HCT116 (cell line): ENCODE results near the gene CPS1. TPM values are rescaled to one million over a fixed set of nuclear protein-coding genes. Genes with fewer than 3 reads are reported as not detected.

ENCODE experiments used
- ATAC-seq: fragments of 200-7000 bp; cut with Tn5 transposase; 2 replicates; pipeline ENCODE4 v1.9.1; 2020; ENCODE audit warnings: mild to moderate bottlenecking, moderate library complexity
- BruUV-seq: library from RNA; stranded (reverse); fragments of 400-500 nt; replicated peaks from 2 replicates; lab custom pipeline; 2021; lab: Mats Ljungman, UMichigan
- CTCF ChIA-PET: fragments of 300-600 bp; sonication (Branson Sonifier 250); formaldehyde crosslinking; loops from one replicate; lab custom pipeline; 2021; ENCODE audit warnings: antibody characterized with exemption; lab: Charles Lee
- POLR2A ChIA-PET: fragments of 300-600, 350-600 bp; sonication (Branson Sonifier 250); formaldehyde crosslinking; loops from one replicate; lab custom pipeline; 2021; ENCODE audit warnings: antibody characterized with exemption; lab: Charles Lee
- RAD21 ChIA-PET, 2 experiments: fragments of 300-600 bp; sonication (Branson Sonifier 250); formaldehyde crosslinking; loops; one replicate each; lab custom pipeline; 2023; ENCODE audit warnings: low total read pairs in 2 of 2; ENCODE audit not compliant: uncharacterized antibody in 2 of 2, unreplicated experiment in 2 of 2, low non-redundant PET in 1 of 2; lab: Charles Lee
- DNase-seq: peaks from one replicate; pipeline ENCODE4 v3.0.0-alpha.2; 2010; ENCODE audit warnings: low read depth, low spot score
- H2AFZ ChIP-seq: fragments of 200-600 bp; shearing (Covaris generic), sonication (generic); 2 replicates; pipeline ENCODE4 v1.6.1; 2017; ENCODE audit warnings: low read depth, mixed run types, mixed read lengths, antibody characterized with exemption, low read length; ENCODE audit not compliant: poor library complexity, severe bottlenecking
- H3K27ac ChIP-seq: 2 replicates; pipeline ENCODE4 v1.5.1; 2012; ENCODE audit warnings: low read depth, low read length
- H3K27me3 ChIP-seq: fragments of 200-600 bp; sonication (generic); 2 replicates; pipeline ENCODE4 v1.6.1; 2016; ENCODE audit warnings: mixed run types, low read length, mixed read lengths; ENCODE audit not compliant: insufficient read depth
- H3K36me3 ChIP-seq, 2 experiments: fragments of 200-500 bp in 1 of 2; fragments of 200-600 bp in 1 of 2; sonication (Bioruptor generic) in 1 of 2; sonication (generic) in 1 of 2; 2 replicates each; pipeline versions ENCODE4 v1.5.1 to v1.6.1; 2014 to 2016; ENCODE audit warnings: low read length in 2 of 2, inconsistent platforms in 1 of 2, mixed read lengths in 1 of 2, mixed run types in 1 of 2; ENCODE audit not compliant: insufficient read depth in 2 of 2, control insufficient read depth in 1 of 2
- H3K4me1 ChIP-seq, 2 experiments: fragments of 200-600 bp in 1 of 2; sonication (generic) in 1 of 2; 2 replicates each; pipeline versions ENCODE4 v1.5.1 to v1.6.1; 2012 to 2017; ENCODE audit warnings: low read length in 2 of 2, inconsistent platforms in 1 of 2, mild to moderate bottlenecking in 1 of 2, mixed read lengths in 1 of 2, mixed run types in 1 of 2, moderate library complexity in 1 of 2; ENCODE audit not compliant: insufficient read depth in 2 of 2, control insufficient read depth in 1 of 2
- H3K4me2 ChIP-seq: fragments of 200-600 bp; sonication (generic); 2 replicates; pipeline ENCODE4 v1.6.1; 2017; ENCODE audit warnings: mixed run types, low read length, mixed read lengths
- H3K4me3 ChIP-seq, 2 experiments: fragments of 200-600 bp in 1 of 2; sonication (generic) in 1 of 2; replicated peaks in 1 of 2; 2 replicates each; pipeline ENCODE4 v1.5.1; 2011 to 2016; ENCODE audit warnings: low read length in 2 of 2, control low read depth in 1 of 2, low read depth in 1 of 2, mild to moderate bottlenecking in 1 of 2, mixed read lengths in 1 of 2, mixed run types in 1 of 2
- H3K79me2 ChIP-seq: fragments of 200-600 bp; sonication (generic); 2 replicates; pipeline ENCODE4 v1.6.1; 2017; ENCODE audit warnings: mild to moderate bottlenecking, mixed run types, low read length, moderate library complexity, mixed read lengths; ENCODE audit not compliant: insufficient read depth
- H3K9ac ChIP-seq: fragments of 200-600 bp; sonication (generic); 2 replicates; pipeline ENCODE4 v1.6.1; 2016; ENCODE audit warnings: low read length, mixed read lengths
- H3K9me2 ChIP-seq: fragments of 200-600 bp; sonication (generic), shearing (Covaris generic); 2 replicates; pipeline ENCODE4 v1.6.1; 2017; ENCODE audit warnings: mixed run types, mild to moderate bottlenecking, moderate library complexity; ENCODE audit not compliant: insufficient read depth
- H3K9me3 ChIP-seq, 2 experiments: fragments of 200-500 bp in 1 of 2; fragments of 200-600 bp in 1 of 2; sonication (Bioruptor generic) in 1 of 2; sonication (generic) in 1 of 2; 2 replicates each; pipeline ENCODE4 v1.6.1; 2014 to 2017; ENCODE audit warnings: low read length in 2 of 2, mixed read lengths in 2 of 2, inconsistent platforms in 1 of 2, low read depth in 1 of 2, mild to moderate bottlenecking in 1 of 2, mixed run types in 1 of 2, moderate library complexity in 1 of 2; ENCODE audit not compliant: control insufficient read depth in 1 of 2, insufficient read depth in 1 of 2
- H4K20me1 ChIP-seq: fragments of 200-600 bp; sonication (generic), shearing (Covaris generic); 2 replicates; pipeline ENCODE4 v1.6.1; 2017; ENCODE audit warnings: mixed run types, mild to moderate bottlenecking, moderate library complexity; ENCODE audit not compliant: insufficient read depth
- CBX3 ChIP-seq: IDR thresholded peaks from 2 replicates; pipeline ENCODE4 v1.6.1; 2012; ENCODE audit warnings: low read depth
- CEBPB ChIP-seq: IDR thresholded peaks from 2 replicates; pipeline ENCODE4 v1.6.1; 2012; ENCODE audit warnings: low read depth
- EGR1 ChIP-seq: IDR thresholded peaks from 2 replicates; pipeline ENCODE4 v1.6.1; 2012; ENCODE audit warnings: low read depth
- ELF1 ChIP-seq: IDR thresholded peaks from 2 replicates; pipeline ENCODE4 v1.6.1; 2012; ENCODE audit warnings: low read depth, borderline replicate concordance
- EZH2 ChIP-seq: fragments of 200-600 bp; sonication (generic); IDR thresholded peaks from 2 replicates; pipeline ENCODE4 v1.6.1; 2017; ENCODE audit warnings: antibody characterized with exemption, mixed run types
- EZH2phosphoT487 ChIP-seq: fragments of 200-600 bp; IDR thresholded peaks from 2 replicates; pipeline ENCODE4 v1.6.1; 2018; ENCODE audit warnings: antibody characterized with exemption, borderline replicate concordance
- JUND ChIP-seq: IDR thresholded peaks from 2 replicates; pipeline ENCODE4 v1.6.1; 2012
- MAX ChIP-seq: IDR thresholded peaks from 2 replicates; pipeline ENCODE4 v1.6.1; 2012
- POLR2A ChIP-seq: IDR thresholded peaks from 2 replicates; pipeline ENCODE4 v1.7.0; 2011; ENCODE audit warnings: borderline replicate concordance; ENCODE audit not compliant: insufficient read depth, insufficient read length; ENCODE audit errors: extremely low read depth
- POLR2AphosphoS5 ChIP-seq: IDR thresholded peaks from 2 replicates; pipeline ENCODE4 v1.6.1; 2011; ENCODE audit warnings: mild to moderate bottlenecking, low read depth, low read length, moderate library complexity
- YY1 ChIP-seq: IDR thresholded peaks from 2 replicates; pipeline ENCODE4 v1.6.1; 2011; ENCODE audit warnings: low read length, low read depth, moderate library complexity, mild to moderate bottlenecking; ENCODE audit not compliant: insufficient replicate concordance; ENCODE audit errors: extremely low read depth
- ZNF274 ChIP-seq: fragments of 200-500 bp; sonication (Bioruptor generic); IDR thresholded peaks from 2 replicates; pipeline ENCODE4 v1.6.1; 2014; ENCODE audit warnings: mild to moderate bottlenecking, low read depth, low read length, inconsistent platforms
- intact Hi-C: fragments of 100-400 bp; cut with micrococcal nuclease; formaldehyde crosslinking; loops from 2 replicates; pipeline ENCODE4 v1.10.0; 2022
- total RNA-seq: library from RNA; stranded (reverse); gene quantifications from one replicate; pipeline ENCODE4 v1.2.1, GENCODE V29; 2021; ENCODE audit not compliant: unreplicated experiment
- TF ChIP-seq, protein P1 (sequence below): IDR thresholded peaks from 2 replicates; pipeline ENCODE4 v1.6.1; 2012; ENCODE audit warnings: low read depth

Gene CPS1
- total RNA-seq, 1 experiment from 2014 or later = 37.5 TPM

- H3K79me2 ChIP-seq = no peaks in the 10 kb centered on the region
- no peaks in the 10 kb centered on the region for H3K9me2 ChIP-seq
- TF ChIP-seq EZH2 = no peak
- no peak for TF ChIP-seq EGR1
- TF ChIP-seq CEBPB = no peak
- H3K9ac ChIP-seq = no peak overlapping the region
- intact Hi-C loops = no loop called here
- CTCF ChIA-PET = no interaction called here
- H3K4me2 ChIP-seq = no peak overlapping the region
- no peak overlapping the region for H2AFZ ChIP-seq
- H4K20me1 ChIP-seq = no peaks in the 10 kb centered on the region
- no peaks in the 10 kb centered on the region for H3K27me3 ChIP-seq
- RAD21 ChIA-PET = no interaction called here
- H3K27ac ChIP-seq = no peak overlapping the region
- no peaks in the 10 kb centered on the region for H3K36me3 ChIP-seq
- POLR2A ChIA-PET = no interaction called here
- BruUV-seq = no TSS peak
- H3K4me1 ChIP-seq = no peaks in the 10 kb centered on the region
- no peaks in the 10 kb centered on the region for H3K9me3 ChIP-seq
- no peak overlapping the region for H3K4me3 ChIP-seq
- DNase-seq = no peak
- ATAC-seq = no peak
Measured at GRCh38 chr2:210686401-210686800, 130.0 kb downstream of the CPS1 start.

GRCh38 chr2:210687786-210688470 lies 131.5 kb downstream of the CPS1 start:
- no peak for ATAC-seq
- no peak overlapping the region for H3K9ac ChIP-seq
- RAD21 ChIA-PET = no interaction called here
- H3K79me2 ChIP-seq = no peaks in the 10 kb centered on the region
- TF ChIP-seq JUND (no peak), POLR2A (no peak), POLR2AphosphoS5 (no peak), ELF1 (no peak), ZNF274 (no peak), MAX (no peak), CEBPB (no peak), CBX3 (no peak), EGR1 (no peak), EZH2phosphoT487 (no peak), YY1 (no peak)
- TF ChIP-seq, protein P1, sequence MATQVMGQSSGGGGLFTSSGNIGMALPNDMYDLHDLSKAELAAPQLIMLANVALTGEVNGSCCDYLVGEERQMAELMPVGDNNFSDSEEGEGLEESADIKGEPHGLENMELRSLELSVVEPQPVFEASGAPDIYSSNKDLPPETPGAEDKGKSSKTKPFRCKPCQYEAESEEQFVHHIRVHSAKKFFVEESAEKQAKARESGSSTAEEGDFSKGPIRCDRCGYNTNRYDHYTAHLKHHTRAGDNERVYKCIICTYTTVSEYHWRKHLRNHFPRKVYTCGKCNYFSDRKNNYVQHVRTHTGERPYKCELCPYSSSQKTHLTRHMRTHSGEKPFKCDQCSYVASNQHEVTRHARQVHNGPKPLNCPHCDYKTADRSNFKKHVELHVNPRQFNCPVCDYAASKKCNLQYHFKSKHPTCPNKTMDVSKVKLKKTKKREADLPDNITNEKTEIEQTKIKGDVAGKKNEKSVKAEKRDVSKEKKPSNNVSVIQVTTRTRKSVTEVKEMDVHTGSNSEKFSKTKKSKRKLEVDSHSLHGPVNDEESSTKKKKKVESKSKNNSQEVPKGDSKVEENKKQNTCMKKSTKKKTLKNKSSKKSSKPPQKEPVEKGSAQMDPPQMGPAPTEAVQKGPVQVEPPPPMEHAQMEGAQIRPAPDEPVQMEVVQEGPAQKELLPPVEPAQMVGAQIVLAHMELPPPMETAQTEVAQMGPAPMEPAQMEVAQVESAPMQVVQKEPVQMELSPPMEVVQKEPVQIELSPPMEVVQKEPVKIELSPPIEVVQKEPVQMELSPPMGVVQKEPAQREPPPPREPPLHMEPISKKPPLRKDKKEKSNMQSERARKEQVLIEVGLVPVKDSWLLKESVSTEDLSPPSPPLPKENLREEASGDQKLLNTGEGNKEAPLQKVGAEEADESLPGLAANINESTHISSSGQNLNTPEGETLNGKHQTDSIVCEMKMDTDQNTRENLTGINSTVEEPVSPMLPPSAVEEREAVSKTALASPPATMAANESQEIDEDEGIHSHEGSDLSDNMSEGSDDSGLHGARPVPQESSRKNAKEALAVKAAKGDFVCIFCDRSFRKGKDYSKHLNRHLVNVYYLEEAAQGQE = no peak
- DNase-seq = no peak
- CTCF ChIA-PET = no interaction called here
- H3K4me1 ChIP-seq = no peaks in the 10 kb centered on the region
- no peaks in the 10 kb centered on the region for H3K27me3 ChIP-seq
- no peaks in the 10 kb centered on the region for H3K36me3 ChIP-seq
- BruUV-seq = no TSS peak
- H3K9me3 ChIP-seq = no peaks in the 10 kb centered on the region
- no peak overlapping the region for H3K27ac ChIP-seq
- POLR2A ChIA-PET = interaction anchor here (0.7 kb wide), 1 partner anchor 272 kb away, joined by 3 read pairs; no protein-coding TSS in a partner anchor
- no peaks in the 10 kb centered on the region for H3K9me2 ChIP-seq
- intact Hi-C loops = no loop called here
- H2AFZ ChIP-seq = no peak overlapping the region
- no peaks in the 10 kb centered on the region for H4K20me1 ChIP-seq
- no peak overlapping the region for H3K4me3 ChIP-seq
- H3K4me2 ChIP-seq = no peak overlapping the region
